GM23338 (cell line): ENCODE measurements around the gene RAD54L2.

ENCODE experiments used
- CTCF ChIP-seq, 2 experiments: fragments of 200-600 bp in 1 of 2; sonication (generic) in 1 of 2; conservative IDR thresholded peaks; 2 replicates each; pipeline versions ENCODE4 v1.5.1 to v1.6.1; 2016 to 2017; ENCODE audit warnings: antibody characterized with exemption in 2 of 2, low read depth in 2 of 2, mild to moderate bottlenecking in 2 of 2, moderate library complexity in 1 of 2
- NANOG ChIP-seq: IDR thresholded peaks from 2 replicates; pipeline ENCODE4 v1.6.1; 2016; ENCODE audit warnings: antibody characterized with exemption, borderline replicate concordance
- POLR2AphosphoS5 ChIP-seq: IDR thresholded peaks from 2 replicates; pipeline ENCODE4 v1.6.1; 2016; ENCODE audit warnings: antibody characterized with exemption, low read depth

- TF ChIP-seq NANOG (no peak), CTCF (conservative IDR thresholded peaks at IDR 0.05; ENCODE audit: low read depth in 2 of 2) (no peak), POLR2AphosphoS5 (no peak)
Measured at GRCh38 chr3:51498876-51499738, 39.4 kb upstream of the RAD54L2 start.
